LNCAP (cell line): ENCODE measurements around the gene LIN54.

Experiments
- CTCF ChIP-seq: fragments of 450-650 bp; IDR thresholded peaks from 2 replicates; pipeline ENCODE4 v1.5.1; 2017; ENCODE audit warnings: mild to moderate bottlenecking

Gene LIN54

GRCh38 chr4:82948647-82949204, 61.9 kb downstream of the LIN54 start:
- TF ChIP-seq CTCF = no peak

- TF ChIP-seq CTCF = no peak
Observed at GRCh38 chr4:82947498-82947897, 63.1 kb downstream of the LIN54 start.

- TF ChIP-seq CTCF = no peak
Observed at GRCh38 chr4:82939414-82939813, 71.2 kb downstream of the LIN54 start.

GRCh38 chr4:82934441-82934840, 76.2 kb downstream of the LIN54 start:
- TF ChIP-seq CTCF = no peak

GRCh38 chr4:82930848-82931755, 79.5 kb downstream of the LIN54 start:
- no peak for TF ChIP-seq CTCF

- no peak for TF ChIP-seq CTCF
Observed at GRCh38 chr4:82921795-82922194, 88.8 kb downstream of the LIN54 start.

GRCh38 chr4:82919386-82919785, 91.2 kb downstream of the LIN54 start:
- TF ChIP-seq CTCF = no peak
